ENCODE data around the gene BTG4.

GRCh38 chr11:111540114-111540936, 28.1 kb upstream of the BTG4 start, which contains the start of gene LAYN:
- TF ChIP-seq CTCF (IDR thresholded peaks at IDR 0.05) (no peak), POLR2A (IDR thresholded peaks at IDR 0.05) (peak; percentile 10 to 84)

All from thyroid gland (tissue), 4 donors.